K562 (cell line): Measurements from ENCODE around the gene TSPAN32. TPM values are rescaled to one million over a fixed set of nuclear protein-coding genes. Genes with fewer than 3 reads are reported as not detected.

Experiments used
- ATAC-seq: fragments of 200-7000 bp; cut with Tn5 transposase; 3 replicates; pipeline ENCODE4 v1.9.1; 2020; ENCODE audit warnings: moderate library complexity
- BruUV-seq: library from RNA; stranded (reverse); fragments of 400-500 nt; replicated peaks from 2 replicates; lab custom pipeline; 2021; lab: Mats Ljungman, UMichigan
- CTCF ChIA-PET: fragments of 300-600 bp; formaldehyde crosslinking; extraction: SDS; loops from one replicate; lab custom pipeline; 2021; ENCODE audit warnings: low intra/inter-chr PET ratio; lab: Yijun Ruan, JAX
- POLR2A ChIA-PET: fragments of 300-600, 350-650 bp; sonication (Branson Sonifier 250); formaldehyde crosslinking; extraction: SDS; loops from one replicate; lab custom pipeline; 2021; ENCODE audit warnings: antibody characterized with exemption, inconsistent platforms; lab: Yijun Ruan, JAX
- DNase-seq, 4 experiments: peaks; one replicate each; pipeline versions ENCODE4 v3.0.0 to v3.0.0-alpha.2; 2011 to 2018; ENCODE audit warnings: low spot score in 3 of 4, mixed read lengths in 3 of 4; ENCODE audit errors: extremely low read depth in 1 of 4
- FAIRE-seq: peaks from 2 replicates; lab custom pipeline; 2011; peaks lifted over from hg19 to GRCh38; lab: Jason Lieb, UNC
- H2AFZ ChIP-seq: 2 replicates; pipeline ENCODE4 v1.6.0; 2011; ENCODE audit warnings: low read depth, low read length, control low read depth, inconsistent platforms
- H3K27ac ChIP-seq: fragments of 200-600 bp; 3 replicates; pipeline ENCODE4 v1.8.0; 2011; ENCODE audit warnings: low read depth, mild to moderate bottlenecking, control low read depth, inconsistent platforms, low read length, moderate library complexity, mixed read lengths; ENCODE audit errors: extremely low read depth
- H3K27me3 ChIP-seq, 2 experiments: fragments of 300-600 bp in 1 of 2; 2 replicates in 1 of 2; 3 replicates in 1 of 2; pipeline versions ENCODE4 v1.6.0 to v1.8.0; 2011; ENCODE audit warnings: inconsistent platforms in 2 of 2, low read length in 2 of 2, mild to moderate bottlenecking in 1 of 2, mixed read lengths in 1 of 2, moderate library complexity in 1 of 2; ENCODE audit not compliant: control insufficient read depth in 2 of 2, insufficient read depth in 2 of 2
- H3K36me3 ChIP-seq: fragments of 300-600 bp; 3 replicates; pipeline ENCODE4 v1.8.0; 2011; ENCODE audit warnings: mild to moderate bottlenecking, low read length, inconsistent platforms; ENCODE audit not compliant: control insufficient read depth, insufficient read depth
- H3K4me1 ChIP-seq, 2 experiments: fragments of 200-600 bp in 1 of 2; replicated peaks in 1 of 2; 2 replicates in 1 of 2; 3 replicates in 1 of 2; pipeline versions ENCODE4 v1.5.1 to v1.8.0; 2011; ENCODE audit warnings: inconsistent platforms in 2 of 2, low read length in 2 of 2, mild to moderate bottlenecking in 1 of 2, mixed read lengths in 1 of 2, moderate library complexity in 1 of 2; ENCODE audit not compliant: control insufficient read depth in 2 of 2, insufficient read depth in 2 of 2
- H3K4me2 ChIP-seq: 2 replicates; pipeline ENCODE4 v1.6.1; 2011; ENCODE audit warnings: low read length, control low read depth, inconsistent platforms, mixed read lengths; ENCODE audit not compliant: insufficient read depth
- H3K4me3 ChIP-seq: fragments of 200-600 bp; sonication (generic), shearing (Covaris generic); 2 replicates; pipeline ENCODE4 v1.5.1; 2016; ENCODE audit warnings: control low read depth, inconsistent platforms
- H3K79me2 ChIP-seq: fragments of 200-600 bp; 3 replicates; pipeline ENCODE4 v1.8.0; 2011; ENCODE audit warnings: low read length, inconsistent platforms; ENCODE audit not compliant: control insufficient read depth, insufficient read depth
- H3K9ac ChIP-seq, 2 experiments: 2 replicates each; pipeline versions ENCODE4 v1.6.0 to v1.6.1; 2011; ENCODE audit warnings: low read depth in 2 of 2, low read length in 2 of 2, control low read depth in 1 of 2, inconsistent platforms in 1 of 2, mild to moderate bottlenecking in 1 of 2, mixed read lengths in 1 of 2; ENCODE audit not compliant: insufficient read depth in 1 of 2
- H3K9me1 ChIP-seq: one replicate; pipeline ENCODE4 v1.6.0; 2011; ENCODE audit warnings: inconsistent platforms, mild to moderate bottlenecking, low read length, moderate library complexity; ENCODE audit not compliant: control insufficient read depth, insufficient read depth
- H3K9me3 ChIP-seq: replicated peaks from 2 replicates; pipeline ENCODE4 v1.5.1; 2011; ENCODE audit warnings: low read depth, low read length, inconsistent platforms; ENCODE audit not compliant: control insufficient read depth, insufficient read depth
- H4K20me1 ChIP-seq: replicated peaks from 2 replicates; pipeline ENCODE4 v1.6.1; 2011; ENCODE audit warnings: low read length, inconsistent platforms, mixed read lengths; ENCODE audit not compliant: control insufficient read depth, insufficient read depth
- CHD4 ChIP-seq: fragments of 200-600 bp; sonication (generic); IDR thresholded peaks from 3 replicates; pipeline ENCODE4 v1.6.1; 2012; ENCODE audit warnings: low read depth, mild to moderate bottlenecking, mixed read lengths, low read length, inconsistent platforms; ENCODE audit not compliant: insufficient read depth, insufficient replicate concordance, poor library complexity, severe bottlenecking
- NFIX ChIP-seq: fragments of 250-450 bp; sonication (Bioruptor Pico); IDR thresholded peaks from 2 replicates; pipeline ENCODE4 v1.4.0; 2020; ENCODE audit warnings: low read depth, mild to moderate bottlenecking, moderate library complexity
- RBBP5 ChIP-seq: fragments of 200-600 bp; sonication (generic); IDR thresholded peaks from 2 replicates; pipeline ENCODE4 v1.6.1; 2012; ENCODE audit warnings: borderline replicate concordance, mild to moderate bottlenecking, low read length, control low read depth, inconsistent platforms; ENCODE audit not compliant: insufficient read depth, poor library complexity, severe bottlenecking
- TAF7 ChIP-seq: fragments of 450-650 bp; IDR thresholded peaks from 2 replicates; pipeline ENCODE4 v1.6.1; 2016; ENCODE audit warnings: missing genetic modification characterization, missing compliant biosample characterization
- TBL1XR1 ChIP-seq, 2 experiments: IDR thresholded peaks; 2 replicates each; pipeline ENCODE4 v1.6.1; 2012; ENCODE audit warnings: improper control_type of control experiment in 2 of 2, low read length in 2 of 2, mild to moderate bottlenecking in 1 of 2
- TEAD1 ChIP-seq, 2 experiments: fragments of 450-650 bp in 1 of 2; sonication (generic) in 1 of 2; formaldehyde crosslinking; IDR thresholded peaks; 2 replicates each; pipeline versions ENCODE4 v1.4.0 to v1.8.0; 2020 to 2022; ENCODE audit warnings: mild to moderate bottlenecking in 2 of 2, missing genetic modification reagents in 1 of 2
- VEZF1 ChIP-seq: fragments of 200-800 bp; sonication (Bioruptor generic); IDR thresholded peaks from 2 replicates; pipeline ENCODE4 v1.6.1; 2017; ENCODE audit warnings: missing genetic modification characterization, missing compliant biosample characterization
- ZFX ChIP-seq: sonication (generic); formaldehyde crosslinking; IDR thresholded peaks from 2 replicates; pipeline ENCODE4 v1.8.0; 2022; ENCODE audit warnings: mild to moderate bottlenecking, missing genetic modification reagents, moderate library complexity
- ZNF740 ChIP-seq, 3 experiments: fragments of 200-800 bp in 1 of 3; sonication (Bioruptor generic) in 1 of 3; sonication (generic) in 1 of 3; formaldehyde crosslinking in 1 of 3; IDR thresholded peaks; 2 replicates each; pipeline versions ENCODE4 v1.6.1 to v1.8.0; 2016 to 2022; ENCODE audit warnings: mild to moderate bottlenecking in 2 of 3, missing compliant biosample characterization in 2 of 3, missing genetic modification characterization in 2 of 3, missing genetic modification reagents in 1 of 3
- ZNF764 ChIP-seq: fragments of 250-450 bp; sonication (Bioruptor Pico); IDR thresholded peaks from 2 replicates; pipeline ENCODE4 v1.4.0; 2020; ENCODE audit warnings: low read depth, mild to moderate bottlenecking, moderate library complexity
- WGBS: fragments of 100-300 bp; shearing (Covaris generic); methylation state at CpG from one replicate; pipeline ENCODE4 v1.1.6; 2016; ENCODE audit warnings: low coverage, mixed read lengths; ENCODE audit not compliant: insufficient coverage; ENCODE audit errors: missing lambda C conversion rate; 5-methylcytosine and 5-hydroxymethylcytosine counted together
- in situ Hi-C: fragments of 300-500 bp; cut with MboI; formaldehyde crosslinking; loops from 4 replicates; pipeline ENCODE4 v1.15.0; 2018; ENCODE audit warnings: inconsistent platforms, mixed read lengths
- intact Hi-C: fragments of 100-400 bp; cut with micrococcal nuclease; formaldehyde crosslinking; loops from 2 replicates; pipeline ENCODE4 v1.14.2; 2022
- polyA plus RNA-seq, 8 experiments: library from polyadenylated mRNA; depleted of rRNA in 4 of 8; stranded (reverse) in 5 of 8; unstranded in 3 of 8; fragments of >200 nt; fragmentation: Nextera tagmentation in 2 of 8; fragmentation: Illumina TruSeq in 1 of 8; extraction: Ambion mirVana in 2 of 8; extraction: Trizol in 1 of 8; gene quantifications; 2 replicates each; pipeline versions ENCODE4 v1.2.1 to v1.2.3, GENCODE V29; 2011 to 2014; ENCODE audit warnings: inconsistent platforms in 1 of 8, missing spikeins in 1 of 8
- total RNA-seq, 7 experiments: library from RNA; depleted of rRNA in 6 of 7; stranded (reverse); fragments of >200 nt in 6 of 7; fragmentation: Illumina TruSeq in 2 of 7; extraction: Trizol in 2 of 7; gene quantifications; 2 replicates each; pipeline versions ENCODE4 v1.2.1 to v1.2.3, GENCODE V29; 2011 to 2021; ENCODE audit warnings: low replicate concordance in 1 of 7
- TF ChIP-seq, protein P1 (sequence below): sonication (generic); formaldehyde crosslinking; IDR thresholded peaks from 2 replicates; pipeline ENCODE4 v1.4.0; 2020; ENCODE audit warnings: mild to moderate bottlenecking, missing genetic modification reagents
- TF ChIP-seq, protein P2 (sequence below), 3 experiments: IDR thresholded peaks in 2 of 3; conservative IDR thresholded peaks in 1 of 3; 2 replicates each; pipeline ENCODE4 v1.5.1; 2011 to 2012; ENCODE audit warnings: low read length in 3 of 3, mild to moderate bottlenecking in 3 of 3, control low read depth in 2 of 3, improper control_type of control experiment in 1 of 3, inconsistent platforms in 1 of 3, low read depth in 1 of 3, mixed read lengths in 1 of 3, moderate library complexity in 1 of 3; ENCODE audit not compliant: insufficient read depth in 2 of 3

The TSPAN32 gene
- total and polyA plus RNA-seq, 9 of the 15 experiments (the other 6 are each of a cell fraction or from before 2014, with no cell fraction given), result 0.21 to 7.3 (median 2.6) TPM

- H3K9ac ChIP-seq, result peak overlapping the region; percentile 50 to 89
- DNase-seq, result peak in 3 of 4 experiments; percentile 34 to 53 (median 51)
- peak overlapping the region; percentile 67 for H3K4me2 ChIP-seq
- BruUV-seq, result no TSS peak
- in situ Hi-C loops, result no loop called here
- no peaks in the 10 kb centered on the region for H3K9me3 ChIP-seq
- H3K79me2 ChIP-seq, result peaks cover 21% of the 10 kb centered on the region; the same call in 2 of the 3 replicates
- peak overlapping the region; percentile 73 for H2AFZ ChIP-seq
- H3K9me1 ChIP-seq, result no peaks in the 10 kb centered on the region
- peak; percentile 7; the same call in 2 of the 3 replicates for ATAC-seq
- H3K36me3 ChIP-seq, result no peaks in the 10 kb centered on the region
- H3K4me3 ChIP-seq, result peak overlapping the region; percentile 3; the same call in 1 of the 2 replicates
- H3K27me3 ChIP-seq, result no peaks in the 10 kb centered on the region; a peak in 1 of 5 replicates
- intact Hi-C loops, result loop anchor here (10.0 kb wide), 2 partner anchors 232 to 592 kb away; no protein-coding TSS in a partner anchor
- CTCF ChIA-PET, result interaction anchor here (0.9 kb wide), 1 partner anchor 229 kb away, joined by 9 read pairs; no protein-coding TSS in a partner anchor
- peaks cover 60 to 92% of the 10 kb centered on the region in 2 experiments for H3K4me1 ChIP-seq
- FAIRE-seq, result no peak
- H4K20me1 ChIP-seq, result no peaks in the 10 kb centered on the region
- POLR2A ChIA-PET, result interaction anchor here (1.0 to 1.2 kb wide), 2 partner anchors 9 to 100 kb away, joined by 3 to 4 read pairs; no protein-coding TSS in a partner anchor
- WGBS, result 34% methylated on average over 10 of the region's 16 CpGs
- H3K27ac ChIP-seq, result peak overlapping the region; percentile 56
- TF ChIP-seq ZNF740 (CRISPR knock-in tag; IDR thresholded peaks at IDR 0.05) (0 out of 2 replicates have a peak, but pooled peaks have one; percentile 34), ZNF740 (tag; IDR thresholded peaks at IDR 0.05) (no peak), TAF7 (tag) (no peak), CHD4 (no peak), RBBP5 (peak; percentile 29), ZNF764 (CRISPR knock-in tag) (peak; percentile 94), TEAD1 (CRISPR knock-in tag; IDR thresholded peaks at IDR 0.05) (0 out of 4 replicates have a peak, but pooled peaks of 1 of the 2 experiments have one; percentile 18), VEZF1 (peak; percentile 58; the same call in 1 of the 2 replicates), TBL1XR1 (IDR thresholded peaks at IDR 0.05; ENCODE audit: low read length in 2 of 2) (no peak), NFIX (CRISPR knock-in tag) (no peak), ZFX (peak; percentile 31; the same call in 1 of the 2 replicates)
- TF ChIP-seq, protein P1, sequence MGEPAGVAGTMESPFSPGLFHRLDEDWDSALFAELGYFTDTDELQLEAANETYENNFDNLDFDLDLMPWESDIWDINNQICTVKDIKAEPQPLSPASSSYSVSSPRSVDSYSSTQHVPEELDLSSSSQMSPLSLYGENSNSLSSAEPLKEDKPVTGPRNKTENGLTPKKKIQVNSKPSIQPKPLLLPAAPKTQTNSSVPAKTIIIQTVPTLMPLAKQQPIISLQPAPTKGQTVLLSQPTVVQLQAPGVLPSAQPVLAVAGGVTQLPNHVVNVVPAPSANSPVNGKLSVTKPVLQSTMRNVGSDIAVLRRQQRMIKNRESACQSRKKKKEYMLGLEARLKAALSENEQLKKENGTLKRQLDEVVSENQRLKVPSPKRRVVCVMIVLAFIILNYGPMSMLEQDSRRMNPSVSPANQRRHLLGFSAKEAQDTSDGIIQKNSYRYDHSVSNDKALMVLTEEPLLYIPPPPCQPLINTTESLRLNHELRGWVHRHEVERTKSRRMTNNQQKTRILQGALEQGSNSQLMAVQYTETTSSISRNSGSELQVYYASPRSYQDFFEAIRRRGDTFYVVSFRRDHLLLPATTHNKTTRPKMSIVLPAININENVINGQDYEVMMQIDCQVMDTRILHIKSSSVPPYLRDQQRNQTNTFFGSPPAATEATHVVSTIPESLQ, result 0 out of 2 replicates have a peak, but pooled peaks have one; percentile 42
- TF ChIP-seq, protein P2, sequence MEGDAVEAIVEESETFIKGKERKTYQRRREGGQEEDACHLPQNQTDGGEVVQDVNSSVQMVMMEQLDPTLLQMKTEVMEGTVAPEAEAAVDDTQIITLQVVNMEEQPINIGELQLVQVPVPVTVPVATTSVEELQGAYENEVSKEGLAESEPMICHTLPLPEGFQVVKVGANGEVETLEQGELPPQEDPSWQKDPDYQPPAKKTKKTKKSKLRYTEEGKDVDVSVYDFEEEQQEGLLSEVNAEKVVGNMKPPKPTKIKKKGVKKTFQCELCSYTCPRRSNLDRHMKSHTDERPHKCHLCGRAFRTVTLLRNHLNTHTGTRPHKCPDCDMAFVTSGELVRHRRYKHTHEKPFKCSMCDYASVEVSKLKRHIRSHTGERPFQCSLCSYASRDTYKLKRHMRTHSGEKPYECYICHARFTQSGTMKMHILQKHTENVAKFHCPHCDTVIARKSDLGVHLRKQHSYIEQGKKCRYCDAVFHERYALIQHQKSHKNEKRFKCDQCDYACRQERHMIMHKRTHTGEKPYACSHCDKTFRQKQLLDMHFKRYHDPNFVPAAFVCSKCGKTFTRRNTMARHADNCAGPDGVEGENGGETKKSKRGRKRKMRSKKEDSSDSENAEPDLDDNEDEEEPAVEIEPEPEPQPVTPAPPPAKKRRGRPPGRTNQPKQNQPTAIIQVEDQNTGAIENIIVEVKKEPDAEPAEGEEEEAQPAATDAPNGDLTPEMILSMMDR (IDR thresholded peaks at IDR 0.05 in 2 of 3, conservative IDR thresholded peaks at IDR 0.05 in 1 of 3; ENCODE audit: insufficient read depth in 2 of 3, low read depth in 1 of 3, low read length in 3 of 3), result 0 out of 6 replicates have a peak, but pooled peaks of 1 of the 3 experiments have one; percentile 15
Observed at GRCh38 chr11:2302306-2302895, 588 bp downstream of the TSPAN32 start.
